Stimulated activated CD4-positive, alpha-beta T cell treated with anti-CD3 and anti-CD28 coated beads, TNF-alpha, amount 100 ng/mL, for 48 hours (primary cell): ENCODE results near the gene CDR2.
"Not testable (repeated sequence)": the region's sequence is repeated elsewhere in the genome, so short reads cannot be mapped to it uniquely, and the experiment has no call there.

Experiments
- DNase-seq, 3 donors: peaks; one replicate each; pipeline ENCODE4 v3.0.0-alpha.2; 2020; ENCODE audit warnings: low read depth in 3 of 3

The CDR2 gene

GRCh38 chr16:22375963-22376640 is 1.7 kb upstream of the CDR2 start:
- DNase-seq, result no peak

GRCh38 chr16:22375117-22375962 is 921 bp upstream of the CDR2 start:
- DNase-seq, result no peak

- DNase-seq, result no peak
These were observed 633 bp downstream of the CDR2 start for GRCh38 chr16:22373662-22374310.

- no peak for DNase-seq
These were observed 1.3 kb downstream of the CDR2 start for GRCh38 chr16:22372882-22373661.

- no peak for DNase-seq
These were observed 4.2 kb downstream of the CDR2 start for GRCh38 chr16:22370038-22370820.

- DNase-seq, result no peak
These were observed 5.1 kb downstream of the CDR2 start for GRCh38 chr16:22369221-22369811.

GRCh38 chr16:22368200-22368826 is 6.1 kb downstream of the CDR2 start:
- not testable (repeated sequence) for DNase-seq

GRCh38 chr16:22366889-22367288 is 7.5 kb downstream of the CDR2 start:
- DNase-seq, result no peak

GRCh38 chr16:22366371-22366770 is 8.0 kb downstream of the CDR2 start:
- DNase-seq, result no peak

GRCh38 chr16:22364241-22364640 is 10.2 kb downstream of the CDR2 start:
- DNase-seq, result no peak

- DNase-seq, result no peak
These were observed 13.3 kb downstream of the CDR2 start for GRCh38 chr16:22360963-22361659.

- DNase-seq, result no peak
These were observed 14.7 kb downstream of the CDR2 start for GRCh38 chr16:22359679-22360078.

GRCh38 chr16:22358000-22358399 is 16.4 kb downstream of the CDR2 start:
- DNase-seq, result no peak

GRCh38 chr16:22357635-22357971 is 16.8 kb downstream of the CDR2 start:
- no peak for DNase-seq

GRCh38 chr16:22356930-22357634 is 17.3 kb downstream of the CDR2 start:
- no peak for DNase-seq

- no peak for DNase-seq
These were observed 18.9 kb downstream of the CDR2 start for GRCh38 chr16:22355487-22355908.

GRCh38 chr16:22353933-22354541 is 20.4 kb downstream of the CDR2 start:
- no peak for DNase-seq

GRCh38 chr16:22353191-22353919 is 21.1 kb downstream of the CDR2 start:
- no peak for DNase-seq
